ENCODE measurements around the gene RNF17.

- TF ChIP-seq GATA2 (IDR thresholded peaks at IDR 0.05; ENCODE audit: low read depth, low read length) = no peak
- TF ChIP-seq GATA3 (IDR thresholded peaks at IDR 0.05; ENCODE audit: low read depth, low read length) = no peak
Observed at GRCh38 chr13:24727731-24728601, 36.0 kb upstream of the RNF17 start.
